Sciatic nerve (tissue), 2 donors: ENCODE measurements around the gene GDPD4. TPM values are rescaled to one million over a fixed set of nuclear protein-coding genes. Genes with fewer than 3 reads are reported as not detected.

Experiments used
- ATAC-seq: fragments of 200-7000 bp; cut with Tn5 transposase; one replicate; pipeline ENCODE4 v1.9.1; 2020; ENCODE audit warnings: mild to moderate bottlenecking, moderate library complexity
- DNase-seq: peaks from one replicate; pipeline ENCODE4 v3.0.0-alpha.2; 2020; ENCODE audit warnings: low spot score
- intact Hi-C: fragments of 100-400 bp; cut with DNase I; formaldehyde crosslinking; loops from one replicate; pipeline ENCODE4 v1.14.2; 2022
- total RNA-seq: library from RNA; stranded (reverse); fragmentation: NEBNext Ultra II Directional; extraction: Animal tissue kit (Norgen Biotek cat#: 25700); gene quantifications from one replicate; pipeline ENCODE4 v1.2.1, GENCODE V29; 2021
- donor health status: DM: no; HTN: no; CAD: no.
- donor health status: DM: no; HTN: no; CAD: no.

The GDPD4 gene
- total RNA-seq, 1 donor from 2014 or later, result not detected

DNA sequence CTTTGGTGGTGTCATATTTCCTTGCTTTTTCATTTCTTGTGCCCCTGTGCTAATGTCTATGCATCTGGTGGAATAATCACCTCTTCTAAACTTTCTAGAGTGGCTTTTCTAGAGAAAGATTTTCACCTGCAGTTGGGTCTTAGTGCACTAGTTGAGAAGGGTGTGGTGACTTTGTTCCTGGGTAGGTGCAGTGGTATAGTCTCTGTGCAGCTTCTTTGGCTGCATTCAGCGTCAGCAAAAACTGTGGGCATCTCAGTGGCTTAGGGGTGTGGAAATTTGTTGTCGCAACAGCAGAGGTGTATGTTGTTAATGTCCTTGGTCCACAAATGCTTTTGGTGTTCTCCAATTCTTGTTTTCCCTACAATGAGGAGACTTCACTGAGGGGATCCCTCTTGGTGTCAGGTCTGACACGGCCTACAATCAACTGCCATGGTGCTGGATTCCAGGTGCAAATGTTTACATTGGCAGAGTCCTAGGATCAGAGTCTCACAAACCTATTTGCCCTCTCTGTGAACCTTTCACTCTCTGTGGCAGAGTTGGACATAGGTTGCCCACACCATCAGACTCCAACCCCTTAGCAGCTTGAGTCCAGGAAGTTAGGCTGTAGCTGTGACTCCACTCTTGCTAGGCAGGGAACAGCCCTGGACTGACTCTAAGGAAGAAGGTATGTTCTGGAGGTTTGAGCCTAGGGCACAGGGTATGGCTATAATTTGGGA is 48.8 kb downstream of the GDPD4 start:
- no peak for ATAC-seq
- intact Hi-C loops, result no loop called here
- DNase-seq, result no peak

DNA sequence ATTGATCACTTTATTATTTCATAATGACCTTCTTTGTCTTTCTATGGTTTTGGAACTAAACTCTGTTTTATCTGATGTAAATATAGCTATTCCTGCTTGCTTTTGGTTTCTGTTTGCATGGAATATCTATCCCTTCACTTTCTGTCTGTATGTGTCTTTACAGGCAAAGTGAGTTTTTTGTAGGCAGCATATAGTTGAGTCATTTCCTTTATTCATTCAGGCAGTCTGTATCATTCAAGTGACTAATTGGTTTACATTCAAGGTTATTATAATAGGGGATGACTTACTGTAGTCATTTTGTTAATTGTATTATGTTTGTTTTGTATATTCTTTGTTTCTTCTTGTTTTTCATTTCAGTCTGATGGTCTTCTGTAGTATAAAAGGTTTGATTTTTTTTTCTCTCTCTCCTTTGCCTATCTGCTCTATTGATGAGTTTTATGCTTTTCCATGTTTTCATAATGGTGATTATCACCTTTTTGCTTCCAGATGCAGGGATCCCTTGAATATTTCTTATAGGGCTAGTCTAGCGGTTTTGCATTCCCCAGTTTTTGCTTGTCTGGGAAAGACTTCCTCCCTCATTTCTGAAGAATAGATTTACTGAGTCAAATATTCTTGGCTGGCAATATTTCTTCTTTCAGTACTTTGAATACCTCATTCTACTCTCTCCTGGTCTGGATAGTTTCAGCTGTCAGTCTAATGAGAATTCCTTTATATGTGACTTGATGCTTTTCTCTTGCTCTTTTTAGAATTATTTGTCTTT is 50.4 kb downstream of the GDPD4 start:
- DNase-seq (no peak), ATAC-seq (no peak)
- intact Hi-C loops, result no loop called here

- ATAC-seq (no peak), DNase-seq (no peak)
- intact Hi-C loops, result no loop called here
These were observed 52.1 kb downstream of the GDPD4 start for GRCh38 chr11:77249427-77249826.

GRCh38 chr11:77244277-77245027 is 57.0 kb downstream of the GDPD4 start:
- ATAC-seq, result peak; percentile 41
- no peak for DNase-seq
- intact Hi-C loops, result no loop called here

- intact Hi-C loops, result no loop called here
- DNase-seq (no peak), ATAC-seq (no peak)
These were observed 64.6 kb downstream of the GDPD4 start for GRCh38 chr11:77236901-77237300.

GRCh38 chr11:77233011-77233410 is 68.5 kb downstream of the GDPD4 start:
- ATAC-seq (no peak), DNase-seq (no peak)
- intact Hi-C loops, result no loop called here

- intact Hi-C loops, result no loop called here
- ATAC-seq (no peak), DNase-seq (no peak)
These were observed 69.2 kb downstream of the GDPD4 start for GRCh38 chr11:77232242-77232641.

- intact Hi-C loops, result no loop called here
- ATAC-seq (no peak), DNase-seq (no peak)
These were observed 69.7 kb downstream of the GDPD4 start for GRCh38 chr11:77231800-77232199.

GRCh38 chr11:77230878-77231605 is 70.4 kb downstream of the GDPD4 start:
- DNase-seq, result no peak
- intact Hi-C loops, result no loop called here
- ATAC-seq, result no peak

GRCh38 chr11:77223797-77224196 is 77.7 kb downstream of the GDPD4 start:
- DNase-seq (no peak), ATAC-seq (no peak)
- intact Hi-C loops, result no loop called here

DNA sequence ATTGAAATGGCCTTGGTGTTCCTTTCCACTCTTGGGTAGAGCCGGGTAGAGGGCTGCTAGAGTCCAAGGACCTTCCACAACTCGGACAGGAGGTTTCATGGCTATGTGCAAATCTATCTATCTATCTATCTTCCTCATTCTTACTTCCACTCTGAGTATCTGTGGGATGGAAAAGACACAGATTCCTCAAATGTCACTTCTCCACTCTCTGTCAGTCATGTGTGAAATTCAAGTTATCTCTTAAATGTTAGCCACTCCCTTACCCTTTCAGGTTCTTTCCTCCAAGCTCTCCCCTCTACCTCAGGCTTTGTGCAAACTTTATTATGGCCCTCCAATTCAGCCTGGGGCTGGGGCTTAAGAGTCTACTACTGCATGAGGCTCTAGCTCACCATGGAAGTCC is 84.3 kb downstream of the GDPD4 start:
- no peak for ATAC-seq
- no peak for DNase-seq
- intact Hi-C loops, result no loop called here

GRCh38 chr11:77215106-77215505 is 86.4 kb downstream of the GDPD4 start:
- ATAC-seq (no peak), DNase-seq (no peak)
- intact Hi-C loops, result no loop called here

DNA sequence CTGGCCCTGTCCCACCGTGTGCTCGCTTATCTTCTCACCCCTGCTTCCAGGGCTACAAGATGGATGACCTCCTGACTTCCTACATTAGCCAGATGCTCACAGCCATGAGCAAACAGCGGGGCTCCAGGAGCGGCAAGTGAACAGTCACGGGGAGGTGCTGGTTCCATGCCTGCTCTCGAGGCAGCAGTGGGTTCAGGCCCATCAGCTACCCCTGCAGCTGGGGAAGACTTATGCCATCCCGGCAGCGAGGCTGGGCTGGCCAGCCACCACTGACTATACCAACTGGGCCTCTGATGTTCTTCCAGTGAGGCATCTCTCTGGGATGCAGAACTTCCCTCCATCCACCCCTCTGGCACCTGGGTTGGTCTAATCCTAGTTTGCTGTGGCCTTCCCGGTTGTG is 86.9 kb downstream of the GDPD4 start:
- ATAC-seq (no peak), DNase-seq (no peak)
- intact Hi-C loops, result no loop called here

DNA sequence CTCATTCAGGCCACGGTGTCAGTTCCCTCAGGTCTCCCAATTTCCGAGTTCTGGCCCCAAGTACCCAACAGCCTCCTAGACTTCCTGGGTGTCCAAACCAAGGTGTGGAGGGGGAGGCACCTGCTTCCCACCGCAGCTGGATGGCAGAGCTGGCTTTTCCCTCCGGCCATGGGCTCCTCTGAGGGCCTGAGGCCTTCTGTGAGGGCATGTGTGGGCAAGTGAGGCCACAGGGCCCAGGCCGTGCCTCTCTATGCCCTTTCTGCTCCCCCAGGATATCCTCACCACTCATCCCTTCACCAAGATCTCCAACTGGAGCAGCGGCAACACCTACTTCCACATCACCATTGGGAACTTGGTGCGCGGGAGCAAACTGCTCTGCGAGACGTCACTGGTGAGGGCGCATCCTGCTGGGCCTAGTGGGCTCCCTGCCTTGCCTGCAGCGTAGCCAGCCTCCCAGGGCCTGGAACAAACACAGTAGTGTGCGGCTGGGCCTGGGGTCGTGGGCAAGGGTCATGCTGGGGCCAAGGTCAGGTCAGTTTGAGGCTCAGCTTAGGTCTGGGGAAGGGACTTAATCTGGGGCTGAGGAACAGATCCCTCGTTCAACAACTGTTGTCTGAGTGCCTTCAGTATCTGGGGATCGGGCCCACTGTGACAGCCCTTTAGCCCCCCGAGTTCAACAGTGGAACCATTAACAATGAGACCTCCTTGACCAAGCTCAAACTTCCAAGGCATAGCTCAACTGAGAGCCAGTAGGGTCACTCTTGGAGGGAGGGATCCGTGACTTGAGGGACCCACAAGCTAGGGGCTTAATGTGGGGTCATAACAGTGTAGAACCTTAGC is 87.7 kb downstream of the GDPD4 start:
- ATAC-seq, result no peak
- no peak for DNase-seq
- intact Hi-C loops, result no loop called here

DNA sequence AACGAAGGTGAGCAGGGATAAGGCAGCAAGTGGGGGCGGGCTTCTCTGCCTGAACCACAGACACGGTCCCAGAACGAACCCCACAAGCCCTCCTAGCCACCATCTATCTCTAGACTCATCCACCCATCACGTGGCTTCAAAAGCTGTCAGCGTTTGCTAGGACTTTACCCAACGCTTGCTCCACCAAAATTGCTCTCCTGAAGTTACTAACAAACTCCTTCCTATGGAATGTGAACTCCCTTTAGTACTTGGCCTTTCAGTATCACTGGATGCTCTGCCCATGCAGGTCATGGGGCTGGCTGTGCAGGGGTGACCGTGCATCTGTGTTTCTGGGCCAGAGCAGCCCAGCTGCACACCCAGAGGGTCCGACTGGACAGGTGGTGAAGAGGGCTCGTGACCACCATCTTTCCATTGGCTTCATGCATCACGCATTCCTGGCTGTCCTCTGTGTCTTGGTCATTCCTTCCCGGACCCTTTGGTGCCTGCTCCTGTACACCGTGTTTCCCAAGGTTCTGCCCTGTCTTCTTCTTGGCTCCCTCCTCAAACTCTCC is 88.4 kb downstream of the GDPD4 start:
- no peak for ATAC-seq
- intact Hi-C loops, result no loop called here
- no peak for DNase-seq

DNA sequence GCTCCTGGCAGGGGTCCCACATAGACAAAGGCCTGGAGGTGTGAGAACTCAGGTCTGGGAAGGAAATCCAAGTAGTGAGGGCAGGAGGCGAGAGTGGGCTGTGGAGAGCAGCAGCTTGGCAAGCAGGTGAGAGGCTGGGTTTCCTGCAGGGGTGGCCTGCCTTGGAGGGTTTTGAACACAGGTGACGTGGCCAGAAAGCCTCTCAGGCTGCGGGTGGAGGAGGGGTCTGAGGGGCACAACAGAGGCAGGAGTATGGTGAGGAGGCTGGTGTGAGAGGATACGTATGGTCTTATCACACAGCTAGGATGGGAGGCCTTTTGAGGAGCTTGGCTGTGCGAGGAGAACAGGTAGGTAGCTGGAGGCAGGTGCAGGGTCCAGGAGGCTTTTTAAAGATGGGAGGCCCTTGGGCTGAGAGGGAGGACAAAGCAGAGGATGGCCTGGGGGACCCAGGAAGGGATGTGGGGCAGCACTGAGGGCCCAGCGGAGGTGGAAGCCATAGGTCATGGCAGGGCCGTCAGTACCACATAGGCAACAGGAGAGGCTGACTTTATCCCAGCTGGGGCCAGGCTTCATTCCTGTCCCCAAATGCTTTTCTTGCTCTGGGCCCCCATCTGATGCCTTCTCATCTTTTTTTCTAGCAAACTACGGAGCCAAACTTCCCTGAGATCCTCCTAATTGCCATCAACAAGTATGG is 89.0 kb downstream of the GDPD4 start:
- ATAC-seq (no peak), DNase-seq (no peak)
- intact Hi-C loops, result no loop called here

- intact Hi-C loops, result no loop called here
- no peak for DNase-seq
These were observed 89.8 kb downstream of the GDPD4 start for GRCh38 chr11:77211594-77212251.

More at GRCh38 chr11:77211594-77212251, 89.8 kb downstream of the GDPD4 start:
- ATAC-seq, result no peak
